Activated naive CD8-positive, alpha-beta T cell treated with anti-CD3 and anti-CD28 coated beads, Interleukin-2, amount 50 U/mL, for 24 hours (primary cell): Measurements from ENCODE around the gene KRTAP5-2.
A peak's percentile ranks its signal among the peaks of the same experiment; 100 is the strongest.

Source experiments
- ATAC-seq: fragments of 150-1000 bp; cut with Tn5 transposase; one replicate; pipeline ENCODE4 v1.10.0; 2021
- DNase-seq: peaks from one replicate; pipeline ENCODE4 v3.0.0; 2021
- H3K27ac Mint-ChIP-seq: one replicate; pipeline ENCODE4 v1.8.0; 2021; ENCODE audit warnings: mild to moderate bottlenecking, mixed read lengths
- H3K27me3 Mint-ChIP-seq: one replicate; pipeline ENCODE4 v1.8.0; 2021; ENCODE audit warnings: mixed read lengths
- H3K36me3 Mint-ChIP-seq: one replicate; pipeline ENCODE4 v1.8.0; 2021; ENCODE audit warnings: low read depth, mixed read lengths
- H3K4me1 Mint-ChIP-seq: one replicate; pipeline ENCODE4 v1.8.0; 2021; ENCODE audit warnings: mixed read lengths
- H3K4me3 Mint-ChIP-seq: one replicate; pipeline ENCODE4 v1.8.0; 2021; ENCODE audit warnings: mild to moderate bottlenecking, moderate library complexity, mixed read lengths
- H3K9me3 Mint-ChIP-seq: one replicate; pipeline ENCODE4 v1.8.0; 2021; ENCODE audit warnings: mixed read lengths

Gene KRTAP5-2

DNA sequence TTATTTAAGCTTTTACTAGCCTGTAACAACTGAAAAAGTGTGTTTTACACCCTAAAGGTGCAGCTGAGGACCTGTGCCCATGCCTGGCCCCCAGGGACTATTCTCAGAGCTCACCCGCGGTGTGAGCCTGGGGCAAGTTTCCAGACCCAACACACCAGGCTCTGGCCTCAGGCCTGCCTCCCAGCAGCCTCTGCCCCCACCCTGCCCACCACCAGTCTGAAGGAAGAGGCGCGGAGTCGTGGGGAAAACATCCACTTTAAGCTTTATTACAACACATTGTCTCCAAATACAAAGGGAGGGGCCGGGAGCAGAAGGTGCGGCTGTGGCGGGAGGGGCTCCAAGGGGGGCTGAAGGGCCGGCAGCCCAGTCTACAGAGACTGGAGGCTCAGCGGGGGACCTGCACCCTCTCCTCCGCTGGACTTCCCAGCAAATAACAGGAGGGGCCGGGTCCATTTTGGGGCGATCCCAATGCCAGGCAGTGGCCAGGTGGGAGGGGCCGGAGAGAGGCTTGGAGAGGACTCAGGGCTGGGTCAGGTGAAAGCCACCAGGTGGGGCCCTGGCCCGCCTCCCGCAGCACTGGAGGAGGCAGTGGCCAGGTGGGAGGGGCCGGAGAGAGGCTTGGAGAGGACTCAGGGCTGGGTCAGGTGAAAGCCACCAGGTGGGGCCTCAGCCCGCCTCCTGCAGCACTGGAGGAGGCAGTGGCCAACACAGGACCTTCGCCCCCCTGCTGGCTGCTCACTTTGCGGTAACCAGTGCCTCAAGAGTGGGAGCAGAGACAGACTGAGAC, 44.1 kb downstream of the KRTAP5-2 start:
- ATAC-seq, result no peak
- Mint-ChIP-seq H3K27ac (no peak overlapping the region), H3K36me3 (no peaks in the 10 kb centered on the region)

DNA sequence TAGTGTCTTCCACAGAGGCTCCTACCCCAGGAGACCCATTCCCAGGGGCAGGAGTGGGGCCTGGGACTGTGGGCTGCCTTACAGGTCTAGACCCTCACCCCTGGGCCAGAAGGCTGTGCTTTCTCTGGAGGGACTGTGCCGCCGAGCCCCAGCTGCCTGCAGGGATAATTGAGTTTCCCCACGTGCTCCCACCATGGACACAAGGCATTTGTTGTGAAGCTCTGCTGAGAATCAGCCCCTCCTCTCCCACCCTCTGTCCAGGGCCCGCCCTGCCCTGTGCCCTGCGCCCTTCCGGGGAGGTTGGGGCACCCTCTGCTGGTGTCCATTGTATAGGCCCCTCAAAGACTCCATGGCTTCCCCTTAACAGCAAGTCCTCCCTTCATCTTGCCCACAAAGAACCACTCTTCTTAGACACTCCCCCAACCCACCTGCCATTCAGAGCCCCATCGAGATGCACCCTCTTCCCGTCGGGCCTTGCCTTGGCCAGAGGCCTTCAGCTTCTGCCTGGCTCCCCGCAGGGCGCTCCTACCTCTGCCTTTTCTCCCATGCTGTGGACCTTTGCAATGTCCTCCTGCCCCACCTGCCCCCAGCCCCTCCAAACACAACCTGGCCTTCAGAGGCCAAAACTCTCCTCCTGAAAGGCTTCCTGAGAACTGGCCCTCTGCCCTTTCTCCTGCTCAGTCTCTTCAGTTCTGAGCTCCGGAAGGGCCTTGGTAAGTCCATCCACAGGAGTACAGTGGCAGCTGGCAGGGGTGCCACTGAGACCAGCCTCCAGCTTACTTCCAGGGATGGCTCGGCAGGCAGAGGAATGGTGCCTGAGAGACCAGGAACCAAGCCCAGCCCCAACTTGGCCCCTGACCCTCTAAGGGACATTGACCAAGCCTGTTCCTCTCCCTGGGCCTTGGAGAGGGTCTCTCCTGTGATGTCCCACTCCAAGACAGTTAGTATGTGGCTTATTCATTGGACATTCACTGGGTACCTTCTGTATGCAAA, 48.5 kb downstream of the KRTAP5-2 start:
- Mint-ChIP-seq H3K4me1 (peaks cover 1% of the 10 kb centered on the region), H3K4me3 (no peak overlapping the region), H3K36me3 (no peaks in the 10 kb centered on the region), H3K27me3 (peaks cover 39% of the 10 kb centered on the region), H3K9me3 (no peaks in the 10 kb centered on the region), H3K27ac (no peak overlapping the region)
- DNase-seq, result no peak
- ATAC-seq, result peak; percentile 36

More for the DNA sequence above, 44.1 kb downstream of the KRTAP5-2 start:
- Mint-ChIP-seq H3K9me3 (no peaks in the 10 kb centered on the region), H3K4me3 (no peak overlapping the region), H3K27me3 (peaks cover 16% of the 10 kb centered on the region), H3K4me1 (no peaks in the 10 kb centered on the region)
- DNase-seq, result no peak

DNA sequence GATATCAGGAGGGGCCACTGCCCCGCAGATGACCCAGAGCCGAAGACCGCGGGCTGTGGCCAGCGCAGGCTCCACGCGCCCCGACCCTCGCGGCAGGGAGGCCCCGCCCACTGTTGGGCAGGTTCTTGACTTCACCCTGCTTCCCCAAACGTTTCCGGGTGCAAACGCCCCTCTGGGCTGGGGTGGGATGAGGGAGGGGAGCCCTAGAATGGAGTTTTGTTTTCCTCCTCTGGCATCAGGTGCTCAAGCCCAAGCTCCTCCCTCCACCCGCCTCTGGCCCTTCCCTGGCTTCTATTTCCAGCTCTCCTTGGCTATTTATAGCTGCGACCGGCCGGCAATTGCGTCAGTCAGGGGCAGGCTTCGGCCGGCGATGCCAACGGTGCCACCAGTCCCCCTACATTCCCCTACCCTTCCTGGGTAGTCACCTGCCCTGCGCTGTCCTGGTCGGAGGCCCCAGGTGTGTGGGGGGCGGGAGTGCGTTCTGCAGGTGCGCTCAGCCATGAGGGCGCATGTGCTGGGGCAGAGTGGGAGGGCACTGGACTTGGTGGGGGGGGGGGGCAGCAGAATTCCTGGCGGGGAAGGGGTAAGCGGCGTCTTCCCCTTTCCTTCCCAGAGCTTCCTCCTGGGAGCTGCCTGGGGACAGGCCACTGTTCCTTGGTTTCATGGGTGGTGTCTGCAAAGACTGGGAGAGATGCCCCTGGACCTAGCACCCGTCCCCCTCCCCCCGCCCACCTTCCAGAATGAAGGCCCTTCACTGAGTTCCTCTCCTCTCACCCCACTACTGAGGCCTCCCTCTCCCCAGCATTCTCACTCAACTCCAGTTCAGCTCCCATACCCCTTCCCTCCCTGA, 49.6 kb downstream of the KRTAP5-2 start:
- ATAC-seq, result no peak
- H3K27ac Mint-ChIP-seq, result no peak overlapping the region
- peaks cover 39% of the 10 kb centered on the region for H3K27me3 Mint-ChIP-seq
- H3K9me3 Mint-ChIP-seq, result no peaks in the 10 kb centered on the region
- peaks cover 1% of the 10 kb centered on the region for H3K4me1 Mint-ChIP-seq
- no peak overlapping the region for H3K4me3 Mint-ChIP-seq
- H3K36me3 Mint-ChIP-seq, result no peaks in the 10 kb centered on the region
- no peak for DNase-seq

DNA sequence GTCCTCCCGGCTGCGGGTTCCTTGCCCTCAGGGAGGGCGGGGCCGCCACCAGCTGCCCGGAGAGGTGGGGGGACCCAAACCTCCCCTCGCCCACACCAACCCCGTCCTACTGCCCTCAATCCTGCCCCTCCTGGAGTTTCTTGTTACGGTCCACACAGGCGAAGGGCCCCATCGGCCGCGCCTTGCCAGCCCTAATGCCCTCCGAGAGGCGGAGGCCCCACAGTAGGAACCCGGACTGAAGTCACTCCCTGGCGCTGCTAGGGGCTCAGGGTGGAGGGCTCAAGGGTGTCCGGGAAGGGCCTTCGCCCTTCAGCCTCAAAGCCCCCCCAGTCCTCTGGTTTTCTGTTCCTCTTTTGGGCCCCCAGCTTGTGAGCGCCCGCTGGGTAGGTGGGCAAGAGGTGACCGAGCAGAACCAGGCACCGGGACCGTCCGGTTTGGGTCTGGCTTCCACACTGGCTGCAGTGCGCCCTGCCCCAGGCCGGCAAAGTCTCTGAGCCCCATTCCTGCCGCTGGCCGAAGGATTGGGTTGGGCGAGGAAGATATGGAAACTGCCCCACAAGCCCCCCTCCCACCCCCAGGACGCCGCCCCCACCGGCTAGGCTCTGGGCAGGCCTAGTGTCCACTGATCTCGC, 50.5 kb downstream of the KRTAP5-2 start:
- ATAC-seq (peak; percentile 34), DNase-seq (no peak)
- peaks cover 36% of the 10 kb centered on the region for H3K27me3 Mint-ChIP-seq
- H3K4me3 Mint-ChIP-seq, result no peak overlapping the region
- peaks cover 1% of the 10 kb centered on the region for H3K4me1 Mint-ChIP-seq
- no peaks in the 10 kb centered on the region for H3K9me3 Mint-ChIP-seq
- no peaks in the 10 kb centered on the region for H3K36me3 Mint-ChIP-seq
- H3K27ac Mint-ChIP-seq, result no peak overlapping the region
